Esophagus squamous epithelium (tissue), 5 donors: Measurements from ENCODE around the gene IFT20. TPM values are rescaled to one million over a fixed set of nuclear protein-coding genes. Genes with fewer than 3 reads are reported as not detected.

Experiments used
- DNase-seq: peaks from one replicate; lab custom pipeline; 2025; lab: John Stamatoyannopoulos, UW
- H3K27ac ChIP-seq, 4 donors: fragments of 200-600 bp; sonication (generic); one replicate each; pipeline ENCODE4 v1.5.1; 2016 to 2019; ENCODE audit warnings: mild to moderate bottlenecking in 1 of 4
- H3K27me3 ChIP-seq, 4 donors: fragments of 200-600 bp; sonication (generic); 1 replicate in 3 of 4; 2 replicates in 1 of 4; pipeline versions ENCODE4 v1.5.1 to v1.6.0; 2017 to 2021; ENCODE audit warnings: antibody characterized with exemption in 1 of 4
- H3K36me3 ChIP-seq, 3 donors: fragments of 200-600 bp; sonication (generic); one replicate each; pipeline ENCODE4 v1.5.1; 2016 to 2019
- H3K4me1 ChIP-seq, 3 donors: fragments of 200-600 bp; sonication (generic); one replicate each; pipeline ENCODE4 v1.5.1; 2017 to 2019
- H3K4me3 ChIP-seq, 4 donors: fragments of 200-600 bp; sonication (generic); 1 replicate in 3 of 4; 2 replicates in 1 of 4; pipeline ENCODE4 v1.5.1; 2016 to 2019; ENCODE audit warnings: mild to moderate bottlenecking in 2 of 4, moderate library complexity in 1 of 4
- H3K9me3 ChIP-seq, 3 donors: fragments of 200-600 bp; sonication (generic); one replicate each; pipeline ENCODE4 v1.5.1; 2016 to 2019
- POLR2A ChIP-seq, 4 donors: fragments of 450-650 bp; IDR thresholded peaks; one replicate each; pipeline ENCODE4 v1.6.1; 2017; ENCODE audit warnings: antibody characterized with exemption in 4 of 4, mild to moderate bottlenecking in 4 of 4, moderate library complexity in 3 of 4
- WGBS, 2 donors: methylation state at CpG; one replicate each; pipeline ENCODE4 v1.1.5; 2018; 5-methylcytosine and 5-hydroxymethylcytosine counted together
- intact Hi-C: fragments of 100-400 bp; cut with DNase I; formaldehyde crosslinking; loops from one replicate; pipeline ENCODE4 v1.15.0; 2022
- total RNA-seq, 4 donors: library from RNA; depleted of rRNA; stranded (reverse); fragments of >200 nt; gene quantifications; one replicate each; pipeline ENCODE4 v1.1.0, GENCODE V29; 2016
- TF ChIP-seq, protein P1 (sequence below), 6 experiments: fragments of 450-650 bp in 4 of 6; fragments of 200-600 bp in 2 of 6; sonication (generic) in 2 of 6; IDR thresholded peaks; one replicate each; pipeline ENCODE4 v1.5.1; 2016 to 2019; ENCODE audit warnings: antibody characterized with exemption in 6 of 6, mild to moderate bottlenecking in 4 of 6, moderate library complexity in 4 of 6
- donor health status: DM: yes; HTN: yes; CAD: no.

IFT20 gene
- total RNA-seq, 4 donors from 2014 or later = 8.5 to 31.5 (median 17.1) TPM

DNA sequence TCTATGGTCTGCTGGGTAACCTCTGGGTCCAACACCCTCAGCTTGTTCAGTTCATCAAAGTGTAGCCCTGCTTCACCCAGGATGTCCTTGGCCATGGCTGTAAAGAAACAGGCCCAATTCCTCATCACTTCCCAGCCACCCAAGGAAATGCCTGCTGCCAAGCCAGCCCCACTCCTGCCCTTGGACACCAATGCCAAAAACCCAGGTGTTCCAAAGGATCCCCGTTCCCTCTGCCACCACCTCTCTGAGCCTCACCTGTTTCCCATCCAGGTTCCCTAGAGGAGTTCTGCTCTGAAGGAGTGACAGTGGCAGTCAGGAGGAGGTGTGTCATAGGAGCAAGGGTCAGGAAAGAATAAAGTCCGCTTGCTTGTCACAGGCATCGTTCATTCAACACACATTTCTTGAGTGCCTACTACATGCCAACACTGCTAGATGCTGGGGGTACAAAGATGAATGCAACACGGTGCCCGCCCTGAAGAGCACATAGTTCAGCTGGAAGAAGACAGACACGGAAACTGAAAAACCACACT is 3.3 kb downstream of the IFT20 start:
- no peaks in the 10 kb centered on the region for H3K9me3 ChIP-seq
- peaks cover 17 to 33% (median 18%) of the 10 kb centered on the region in 3 donors for H3K4me1 ChIP-seq
- H3K27me3 ChIP-seq = no peaks in the 10 kb centered on the region
- H3K36me3 ChIP-seq = peaks cover 5 to 51% (median 12%) of the 10 kb centered on the region in 3 donors
- no peak overlapping the region for H3K4me3 ChIP-seq
- H3K27ac ChIP-seq = no peak overlapping the region
- no peak for DNase-seq
- TF ChIP-seq POLR2A (IDR thresholded peaks at IDR 0.05) = no peak
- TF ChIP-seq, protein P1, sequence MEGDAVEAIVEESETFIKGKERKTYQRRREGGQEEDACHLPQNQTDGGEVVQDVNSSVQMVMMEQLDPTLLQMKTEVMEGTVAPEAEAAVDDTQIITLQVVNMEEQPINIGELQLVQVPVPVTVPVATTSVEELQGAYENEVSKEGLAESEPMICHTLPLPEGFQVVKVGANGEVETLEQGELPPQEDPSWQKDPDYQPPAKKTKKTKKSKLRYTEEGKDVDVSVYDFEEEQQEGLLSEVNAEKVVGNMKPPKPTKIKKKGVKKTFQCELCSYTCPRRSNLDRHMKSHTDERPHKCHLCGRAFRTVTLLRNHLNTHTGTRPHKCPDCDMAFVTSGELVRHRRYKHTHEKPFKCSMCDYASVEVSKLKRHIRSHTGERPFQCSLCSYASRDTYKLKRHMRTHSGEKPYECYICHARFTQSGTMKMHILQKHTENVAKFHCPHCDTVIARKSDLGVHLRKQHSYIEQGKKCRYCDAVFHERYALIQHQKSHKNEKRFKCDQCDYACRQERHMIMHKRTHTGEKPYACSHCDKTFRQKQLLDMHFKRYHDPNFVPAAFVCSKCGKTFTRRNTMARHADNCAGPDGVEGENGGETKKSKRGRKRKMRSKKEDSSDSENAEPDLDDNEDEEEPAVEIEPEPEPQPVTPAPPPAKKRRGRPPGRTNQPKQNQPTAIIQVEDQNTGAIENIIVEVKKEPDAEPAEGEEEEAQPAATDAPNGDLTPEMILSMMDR (IDR thresholded peaks at IDR 0.05) = no peak
- intact Hi-C loops = no loop called here
- WGBS, 2 donors = 86 to 89% methylated on average over 4 to 6 of the region's 6 CpGs

DNA sequence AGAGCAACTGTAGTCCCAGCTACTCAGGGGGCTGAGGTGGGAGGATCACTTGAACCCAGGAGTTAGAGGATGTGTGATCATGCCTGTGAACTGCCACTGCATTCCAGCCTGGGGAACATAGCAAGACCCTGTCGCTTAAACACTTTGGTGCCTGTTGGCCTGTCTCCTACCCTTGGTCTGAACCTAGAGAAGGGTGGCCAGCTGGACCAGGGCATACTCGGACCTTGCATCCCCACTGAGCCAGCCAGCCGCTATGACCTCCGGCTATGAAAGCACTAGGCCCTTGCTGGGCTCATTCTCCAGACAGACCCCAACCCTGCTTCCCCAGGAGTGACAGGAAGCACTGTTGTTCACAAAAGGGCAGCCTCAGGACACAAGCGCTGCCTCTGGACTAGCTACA is 4.6 kb downstream of the IFT20 start:
- no peak for TF ChIP-seq POLR2A (IDR thresholded peaks at IDR 0.05)
- TF ChIP-seq, protein P1 (IDR thresholded peaks at IDR 0.05) = no peak
- Histone ChIP-seq H3K27me3 (no peaks in the 10 kb centered on the region), H3K36me3 (peaks cover 5 to 61% (median 12%) of the 10 kb centered on the region in 3 donors), H3K27ac (no peak overlapping the region), H3K4me1 (peaks cover 7 to 36% (median 12%) of the 10 kb centered on the region in 3 donors), H3K9me3 (no peaks in the 10 kb centered on the region), H3K4me3 (no peak overlapping the region)
- no peak for DNase-seq
- 88 to 93% methylated on average over 2 to 4 of the region's 5 CpGs for WGBS, 2 donors
- intact Hi-C loops = no loop called here

DNA sequence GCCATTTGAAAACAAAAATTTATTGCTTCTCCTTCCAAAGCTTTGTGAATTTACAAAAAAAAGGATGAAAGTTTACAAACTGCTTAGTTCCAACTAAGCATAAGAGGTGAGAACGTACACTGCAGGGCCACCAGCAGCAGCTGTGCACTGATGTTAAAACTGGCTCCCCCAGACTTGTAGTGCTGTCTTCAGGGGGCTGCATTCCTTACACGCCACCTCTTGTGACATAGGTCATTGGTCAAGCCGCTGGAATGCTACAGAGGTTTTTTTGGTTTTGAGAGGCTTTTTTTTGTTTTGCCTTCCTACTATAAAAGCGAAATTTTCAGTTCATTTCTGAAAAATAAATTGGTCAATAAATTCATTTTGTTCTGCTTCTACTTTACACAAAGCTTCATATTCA is 6.9 kb downstream of the IFT20 start:
- DNase-seq = no peak
- TF ChIP-seq, protein P1 (IDR thresholded peaks at IDR 0.05) = no peak
- TF ChIP-seq POLR2A (IDR thresholded peaks at IDR 0.05) = no peak
- no peak overlapping the region for H3K27ac ChIP-seq
- H3K36me3 ChIP-seq = peaks cover 5 to 61% (median 12%) of the 10 kb centered on the region in 3 donors
- H3K27me3 ChIP-seq = no peaks in the 10 kb centered on the region
- H3K4me3 ChIP-seq = no peak overlapping the region
- no peaks in the 10 kb centered on the region for H3K9me3 ChIP-seq
- peaks cover 0 to 22% (median 0%) of the 10 kb centered on the region in 3 donors for H3K4me1 ChIP-seq
- intact Hi-C loops = no loop called here
- WGBS, 2 donors = 66 to 76% methylated on average over 4 of the region's 4 CpGs

DNA sequence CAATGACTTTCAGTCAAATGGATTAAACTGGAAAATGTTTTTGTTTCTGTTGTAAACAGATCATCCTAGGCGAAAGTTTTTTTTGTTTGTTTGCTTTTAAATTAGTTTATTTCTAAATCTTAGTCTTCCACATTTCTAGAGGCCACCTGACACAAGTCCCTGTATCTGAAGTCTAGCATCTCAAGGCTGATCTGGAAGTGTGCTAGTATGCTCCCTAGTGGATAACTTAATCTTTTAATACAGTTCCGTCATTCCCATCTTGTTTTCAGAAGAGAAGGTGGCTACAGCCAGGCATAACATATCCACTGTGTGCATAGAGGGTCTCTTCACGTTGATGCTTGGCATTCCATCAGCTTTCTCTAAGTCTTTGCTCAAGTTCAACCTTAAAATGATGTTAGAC is 7.6 kb downstream of the IFT20 start:
- 54 to 79% methylated on average over 3 of the region's 3 CpGs for WGBS, 2 donors
- H3K27ac ChIP-seq = no peak overlapping the region
- no peak for DNase-seq
- TF ChIP-seq, protein P1 (IDR thresholded peaks at IDR 0.05) = no peak
- no peak for TF ChIP-seq POLR2A (IDR thresholded peaks at IDR 0.05)
- H3K4me1 ChIP-seq = peaks cover 0 to 19% (median 0%) of the 10 kb centered on the region in 3 donors
- intact Hi-C loops = no loop called here
- no peaks in the 10 kb centered on the region for H3K9me3 ChIP-seq
- H3K4me3 ChIP-seq = no peak overlapping the region
- no peaks in the 10 kb centered on the region for H3K27me3 ChIP-seq
- H3K36me3 ChIP-seq = peaks cover 5 to 61% (median 12%) of the 10 kb centered on the region in 3 donors

DNA sequence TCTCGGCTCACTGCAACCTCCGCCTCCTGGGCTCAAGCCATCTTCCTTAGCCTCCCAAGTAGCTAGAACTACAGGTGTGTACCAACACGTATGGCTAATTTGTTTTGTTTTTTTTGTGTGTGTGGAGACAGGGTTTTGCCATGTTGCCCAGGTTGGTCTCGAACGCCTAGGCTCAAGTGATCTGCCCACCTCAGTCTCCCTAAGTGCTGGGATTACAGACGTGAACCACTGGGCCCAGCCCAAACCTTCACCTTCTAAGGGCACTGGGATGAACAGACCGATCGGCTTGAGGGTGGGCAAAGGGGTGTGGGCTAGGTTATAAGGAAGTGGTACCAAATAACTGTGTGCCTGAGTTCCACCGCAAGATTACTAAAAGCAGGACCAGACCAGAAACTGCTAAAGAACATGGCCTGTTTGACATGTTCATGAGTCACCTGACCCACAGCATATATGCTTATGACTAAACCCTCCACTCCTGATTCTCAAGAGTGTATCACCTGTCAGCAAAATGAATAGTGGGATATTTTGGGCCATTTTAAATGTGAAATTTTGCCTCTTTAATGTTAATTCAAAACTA is 8.2 kb downstream of the IFT20 start:
- no peak for TF ChIP-seq POLR2A (IDR thresholded peaks at IDR 0.05)
- TF ChIP-seq, protein P1 (IDR thresholded peaks at IDR 0.05) = no peak
- peaks cover 0 to 19% (median 0%) of the 10 kb centered on the region in 3 donors for H3K4me1 ChIP-seq
- H3K9me3 ChIP-seq = no peaks in the 10 kb centered on the region
- H3K27ac ChIP-seq = no peak overlapping the region
- 65 to 80% methylated on average over 8 to 9 of the region's 9 CpGs for WGBS, 2 donors
- peaks cover 5 to 58% (median 12%) of the 10 kb centered on the region in 3 donors for H3K36me3 ChIP-seq
- intact Hi-C loops = no loop called here
- no peak for DNase-seq
- H3K4me3 ChIP-seq = no peak overlapping the region
- H3K27me3 ChIP-seq = no peaks in the 10 kb centered on the region
